ENCODE data around the gene MCTP1.

GRCh38 chr5:94891972-94892371, 392.9 kb downstream of the MCTP1 start:
- no peak for TF ChIP-seq CTCF (IDR thresholded peaks at IDR 0.05; ENCODE audit: poor library complexity)
- TF ChIP-seq EZH2 (IDR thresholded peaks at IDR 0.05; ENCODE audit: borderline replicate concordance): no peak

Measured in hepatocyte (in vitro differentiated cells).